OCI-LY3 (cell line): ENCODE data around the gene ERC2.

Source experiments
- H2AFZ ChIP-seq: fragments of 200-600, 300-600 bp; shearing (Covaris generic); 2 replicates; pipeline ENCODE4 v1.6.0; 2014; ENCODE audit warnings: antibody characterized with exemption, low read depth, low read length
- H3K27ac ChIP-seq: fragments of 200-600, 300-600 bp; sonication (generic); 2 replicates; pipeline ENCODE4 v1.5.1; 2014; ENCODE audit warnings: mild to moderate bottlenecking, low read length, moderate library complexity, mixed read lengths
- H3K27me3 ChIP-seq: fragments of 200-600, 300-600 bp; sonication (generic); 2 replicates; pipeline ENCODE4 v1.6.1; 2014; ENCODE audit warnings: low read depth, low read length, mixed read lengths
- H3K36me3 ChIP-seq: fragments of 200-600, 300-600 bp; sonication (generic); replicated peaks from 2 replicates; pipeline ENCODE3; 2014; ENCODE audit warnings: low read depth, low read length, mixed read lengths
- H3K4me1 ChIP-seq: fragments of 300-600, 200-600 bp; sonication (generic); 2 replicates; pipeline ENCODE4 v1.6.1; 2014; ENCODE audit warnings: low read length, mixed read lengths
- H3K4me2 ChIP-seq: fragments of 200-600, 300-600 bp; sonication (generic); 2 replicates; pipeline ENCODE4 v1.6.1; 2014; ENCODE audit warnings: low read length, mixed read lengths
- H3K4me3 ChIP-seq: fragments of 300-600, 200-600 bp; sonication (generic); 2 replicates; pipeline ENCODE4 v1.5.1; 2014; ENCODE audit warnings: antibody characterized with exemption, mild to moderate bottlenecking, low read length, moderate library complexity
- H3K79me2 ChIP-seq: fragments of 300-600, 200-600 bp; shearing (Covaris generic); 2 replicates; pipeline ENCODE4 v1.6.1; 2014; ENCODE audit warnings: mild to moderate bottlenecking, low read length, mixed read lengths
- H3K9ac ChIP-seq: fragments of 300-600, 200-600 bp; shearing (Covaris generic); 2 replicates; pipeline ENCODE4 v1.6.0; 2014; ENCODE audit warnings: mild to moderate bottlenecking, low read length, moderate library complexity
- H3K9me3 ChIP-seq: fragments of 200-600, 300-600 bp; shearing (Covaris generic); 2 replicates; pipeline ENCODE4 v1.6.1; 2014; ENCODE audit warnings: low read length, mixed read lengths; ENCODE audit not compliant: insufficient read depth
- H4K20me1 ChIP-seq: fragments of 200-600, 300-600 bp; sonication (generic); 2 replicates; pipeline ENCODE4 v1.6.1; 2016; ENCODE audit warnings: low read length, mixed read lengths; ENCODE audit not compliant: insufficient read depth
- CTCF ChIP-seq: fragments of 200-600, 300-600 bp; sonication (generic); IDR thresholded peaks from 2 replicates; pipeline ENCODE4 v1.5.1; 2014; ENCODE audit warnings: antibody characterized with exemption, low read length, low read depth
- EZH2phosphoT487 ChIP-seq: fragments of 200-600 bp; shearing (Covaris generic); IDR thresholded peaks from 2 replicates; pipeline ENCODE4 v1.6.1; 2018; ENCODE audit warnings: antibody characterized with exemption, mixed run types, low read depth

Gene ERC2

GRCh38 chr3:56361731-56362130, 106.5 kb downstream of the ERC2 start:
- H4K20me1 ChIP-seq, result no peaks in the 10 kb centered on the region
- TF ChIP-seq CTCF, result no peak
- TF ChIP-seq EZH2phosphoT487, result no peak
- H3K9ac ChIP-seq, result no peak overlapping the region
- H2AFZ ChIP-seq, result no peak overlapping the region
- no peak overlapping the region for H3K4me3 ChIP-seq
- H3K36me3 ChIP-seq, result no peaks in the 10 kb centered on the region
- H3K79me2 ChIP-seq, result no peaks in the 10 kb centered on the region
- H3K4me1 ChIP-seq, result no peaks in the 10 kb centered on the region
- peaks cover 34% of the 10 kb centered on the region for H3K27me3 ChIP-seq
- H3K27ac ChIP-seq, result no peak overlapping the region
- no peak overlapping the region for H3K4me2 ChIP-seq
- no peaks in the 10 kb centered on the region for H3K9me3 ChIP-seq

- Histone ChIP-seq H3K27me3 (peaks cover 9% of the 10 kb centered on the region; the same call in 1 of the 2 replicates), H2AFZ (no peak overlapping the region), H3K4me1 (no peaks in the 10 kb centered on the region), H3K4me3 (no peak overlapping the region), H3K27ac (no peak overlapping the region), H4K20me1 (no peaks in the 10 kb centered on the region), H3K9ac (no peak overlapping the region), H3K36me3 (no peaks in the 10 kb centered on the region), H3K79me2 (no peaks in the 10 kb centered on the region), H3K4me2 (no peak overlapping the region), H3K9me3 (no peaks in the 10 kb centered on the region)
- TF ChIP-seq CTCF (no peak), EZH2phosphoT487 (no peak)
Measured at GRCh38 chr3:56357266-56357665, 111.0 kb downstream of the ERC2 start.

- H3K27ac ChIP-seq, result no peak overlapping the region
- no peaks in the 10 kb centered on the region for H3K79me2 ChIP-seq
- no peak for TF ChIP-seq EZH2phosphoT487
- no peak for TF ChIP-seq CTCF
- no peak overlapping the region for H3K4me2 ChIP-seq
- H3K4me1 ChIP-seq, result no peaks in the 10 kb centered on the region
- no peak overlapping the region for H3K9ac ChIP-seq
- H2AFZ ChIP-seq, result no peak overlapping the region
- peaks cover 5% of the 10 kb centered on the region; the same call in 1 of the 2 replicates for H3K27me3 ChIP-seq
- H3K4me3 ChIP-seq, result no peak overlapping the region
- H4K20me1 ChIP-seq, result no peaks in the 10 kb centered on the region
- no peaks in the 10 kb centered on the region for H3K9me3 ChIP-seq
- H3K36me3 ChIP-seq, result no peaks in the 10 kb centered on the region
Measured at GRCh38 chr3:56356808-56357207, 111.5 kb downstream of the ERC2 start.

GRCh38 chr3:56355570-56356185, 112.6 kb downstream of the ERC2 start:
- H3K9me3 ChIP-seq, result no peaks in the 10 kb centered on the region
- no peaks in the 10 kb centered on the region; the same call in 1 of the 2 replicates for H3K27me3 ChIP-seq
- no peaks in the 10 kb centered on the region for H3K79me2 ChIP-seq
- no peak overlapping the region for H3K9ac ChIP-seq
- no peaks in the 10 kb centered on the region for H3K4me1 ChIP-seq
- H3K4me3 ChIP-seq, result no peak overlapping the region
- TF ChIP-seq EZH2phosphoT487 (no peak), CTCF (no peak)
- H2AFZ ChIP-seq, result no peak overlapping the region
- no peak overlapping the region for H3K4me2 ChIP-seq
- H4K20me1 ChIP-seq, result no peaks in the 10 kb centered on the region
- no peak overlapping the region for H3K27ac ChIP-seq
- H3K36me3 ChIP-seq, result no peaks in the 10 kb centered on the region
